Esophagus muscularis mucosa (tissue), 4 donors: ENCODE data around the gene TRIP10. TPM values are rescaled to one million over a fixed set of nuclear protein-coding genes. Genes with fewer than 3 reads are reported as not detected.

Experiments
- DNase-seq: peaks from one replicate; pipeline ENCODE4 v3.0.0-alpha.2; 2017; ENCODE audit errors: extremely low spot score
- H3K27ac ChIP-seq, 4 donors: fragments of 200-600 bp; sonication (generic); replicated peaks in 1 of 4; 1 replicate in 3 of 4; 2 replicates in 1 of 4; pipeline ENCODE4 v1.5.1; 2016 to 2019; ENCODE audit warnings: mild to moderate bottlenecking in 1 of 4
- H3K27me3 ChIP-seq, 4 donors: fragments of 200-600 bp; sonication (generic); one replicate each; pipeline versions ENCODE4 v1.5.1 to v1.6.0; 2016 to 2019
- H3K36me3 ChIP-seq, 4 donors: fragments of 200-600 bp; sonication (generic); one replicate each; pipeline ENCODE4 v1.5.1; 2016 to 2019
- H3K4me1 ChIP-seq, 4 donors: fragments of 200-600 bp; sonication (generic); one replicate each; pipeline ENCODE4 v1.5.1; 2016 to 2019
- H3K4me3 ChIP-seq, 4 donors: fragments of 200-600 bp; sonication (generic); 1 replicate in 2 of 4; 2 replicates in 2 of 4; pipeline ENCODE4 v1.5.1; 2016 to 2019; ENCODE audit warnings: mild to moderate bottlenecking in 4 of 4, moderate library complexity in 1 of 4
- H3K9me3 ChIP-seq, 4 donors: fragments of 200-600 bp; sonication (generic); 1 replicate in 3 of 4; 2 replicates in 1 of 4; pipeline ENCODE4 v1.5.1; 2016 to 2019
- EP300 ChIP-seq: sonication (generic); formaldehyde crosslinking; IDR thresholded peaks from one replicate; pipeline ENCODE4 v1.6.1; 2017; ENCODE audit warnings: antibody characterized with exemption
- POLR2A ChIP-seq: fragments of 450-650 bp; IDR thresholded peaks from one replicate; pipeline ENCODE4 v1.6.1; 2017; ENCODE audit warnings: antibody characterized with exemption, moderate library complexity, mild to moderate bottlenecking, low read depth
- POLR2AphosphoS5 ChIP-seq, 2 donors: sonication (generic); formaldehyde crosslinking; IDR thresholded peaks; one replicate each; pipeline ENCODE4 v1.6.1; 2017; ENCODE audit warnings: antibody characterized with exemption in 2 of 2
- WGBS: methylation state at CpG from one replicate; pipeline ENCODE4 v1.1.5; 2018; 5-methylcytosine and 5-hydroxymethylcytosine counted together
- intact Hi-C: fragments of 100-400 bp; cut with DNase I; formaldehyde crosslinking; loops from one replicate; pipeline ENCODE4 v1.15.1; 2023
- total RNA-seq, 4 donors: library from RNA; depleted of rRNA; stranded (reverse); fragments of >200 nt; gene quantifications; one replicate each; pipeline versions ENCODE4 v1.1.0 to v1.2.1, GENCODE V29; 2016
- TF ChIP-seq, protein P1 (sequence below), 3 experiments: fragments of 200-600 bp in 2 of 3; fragments of 450-650 bp in 1 of 3; sonication (generic) in 2 of 3; IDR thresholded peaks; one replicate each; pipeline ENCODE4 v1.5.1; 2017 to 2019; ENCODE audit warnings: antibody characterized with exemption in 3 of 3, mild to moderate bottlenecking in 2 of 3, moderate library complexity in 1 of 3

Gene TRIP10
- total RNA-seq, 4 donors from 2014 or later = 85.8 to 148 (median 118) TPM

DNA sequence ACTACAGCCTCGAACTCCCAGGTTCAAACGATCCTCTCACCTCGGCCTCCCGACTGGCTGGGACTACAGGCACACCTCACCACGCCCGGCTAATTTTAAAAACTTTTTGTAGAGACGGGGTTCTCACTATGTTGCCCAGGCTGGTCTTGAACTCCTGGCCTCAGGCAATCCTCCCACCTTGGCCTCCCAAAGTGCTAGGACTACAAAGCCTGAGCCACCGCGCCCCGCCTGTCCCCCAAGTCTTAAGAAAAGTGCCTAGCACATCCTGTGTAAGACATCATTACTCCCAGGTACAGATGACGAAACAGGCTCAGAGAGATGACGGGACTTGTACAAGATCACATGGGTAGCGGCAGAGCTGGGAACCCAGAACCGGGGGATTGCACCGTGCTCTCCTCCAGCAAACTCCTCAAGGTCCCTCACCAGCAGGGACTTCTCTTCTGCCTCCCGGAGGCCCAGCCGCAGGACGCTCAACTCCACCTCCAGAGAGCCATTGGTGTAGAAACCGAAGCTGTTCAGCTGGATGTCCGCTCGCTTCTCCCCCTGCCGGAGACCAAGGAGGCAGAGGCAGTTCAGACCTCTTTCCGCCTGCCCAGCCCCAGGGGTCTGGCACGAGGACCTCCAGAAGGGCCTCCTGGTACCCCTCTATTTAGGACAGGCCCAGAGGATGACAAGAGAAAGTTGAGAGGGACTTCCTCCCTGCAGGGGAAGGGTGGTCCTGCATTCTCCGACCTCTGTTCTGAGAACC is 3.1 kb upstream of the TRIP10 start:
- Histone ChIP-seq H3K27me3 (no peaks in the 10 kb centered on the region), H3K4me3 (peak overlapping the region; percentile 74 to 93 (median 84)), H3K36me3 (peaks cover 14 to 32% (median 26%) of the 10 kb centered on the region in 4 donors), H3K4me1 (peaks cover 29 to 57% (median 39%) of the 10 kb centered on the region in 4 donors), H3K9me3 (no peaks in the 10 kb centered on the region), H3K27ac (peak overlapping the region; percentile 95 to 99 (median 97))
- intact Hi-C loops = loop anchor here (5.0 to 10.0 kb wide), 3 partner anchors 102 to 219 kb away; no protein-coding TSS in a partner anchor
- 42% methylated on average over 14 of the region's 25 CpGs for WGBS
- TF ChIP-seq EP300 = no peak
- TF ChIP-seq, protein P1, sequence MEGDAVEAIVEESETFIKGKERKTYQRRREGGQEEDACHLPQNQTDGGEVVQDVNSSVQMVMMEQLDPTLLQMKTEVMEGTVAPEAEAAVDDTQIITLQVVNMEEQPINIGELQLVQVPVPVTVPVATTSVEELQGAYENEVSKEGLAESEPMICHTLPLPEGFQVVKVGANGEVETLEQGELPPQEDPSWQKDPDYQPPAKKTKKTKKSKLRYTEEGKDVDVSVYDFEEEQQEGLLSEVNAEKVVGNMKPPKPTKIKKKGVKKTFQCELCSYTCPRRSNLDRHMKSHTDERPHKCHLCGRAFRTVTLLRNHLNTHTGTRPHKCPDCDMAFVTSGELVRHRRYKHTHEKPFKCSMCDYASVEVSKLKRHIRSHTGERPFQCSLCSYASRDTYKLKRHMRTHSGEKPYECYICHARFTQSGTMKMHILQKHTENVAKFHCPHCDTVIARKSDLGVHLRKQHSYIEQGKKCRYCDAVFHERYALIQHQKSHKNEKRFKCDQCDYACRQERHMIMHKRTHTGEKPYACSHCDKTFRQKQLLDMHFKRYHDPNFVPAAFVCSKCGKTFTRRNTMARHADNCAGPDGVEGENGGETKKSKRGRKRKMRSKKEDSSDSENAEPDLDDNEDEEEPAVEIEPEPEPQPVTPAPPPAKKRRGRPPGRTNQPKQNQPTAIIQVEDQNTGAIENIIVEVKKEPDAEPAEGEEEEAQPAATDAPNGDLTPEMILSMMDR (IDR thresholded peaks at IDR 0.05) = peak; percentile 32 to 68 (median 61)
- no peak for TF ChIP-seq POLR2A
- TF ChIP-seq POLR2AphosphoS5 (IDR thresholded peaks at IDR 0.05) = peak; percentile 69 to 77
- DNase-seq = peak; percentile 94

- Histone ChIP-seq H3K27me3 (no peaks in the 10 kb centered on the region), H3K36me3 (peaks cover 9 to 27% (median 22%) of the 10 kb centered on the region in 4 donors), H3K4me1 (peaks cover 32 to 63% (median 44%) of the 10 kb centered on the region in 4 donors), H3K4me3 (peak overlapping the region; percentile 74 to 93 (median 84)), H3K27ac (peak overlapping the region; percentile 95 to 99 (median 97)), H3K9me3 (no peaks in the 10 kb centered on the region)
- intact Hi-C loops = loop anchor here (5.0 to 10.0 kb wide), 3 partner anchors 102 to 220 kb away; no protein-coding TSS in a partner anchor
- TF ChIP-seq, protein P1 (IDR thresholded peaks at IDR 0.05) = peak in 1 of 3 experiments; percentile 3
- TF ChIP-seq POLR2AphosphoS5 (IDR thresholded peaks at IDR 0.05) = no peak
- DNase-seq = no peak
- 6% methylated on average over 3 of the region's 16 CpGs for WGBS
Observed at GRCh38 chr19:6736917-6737283, 2.6 kb upstream of the TRIP10 start.

DNA sequence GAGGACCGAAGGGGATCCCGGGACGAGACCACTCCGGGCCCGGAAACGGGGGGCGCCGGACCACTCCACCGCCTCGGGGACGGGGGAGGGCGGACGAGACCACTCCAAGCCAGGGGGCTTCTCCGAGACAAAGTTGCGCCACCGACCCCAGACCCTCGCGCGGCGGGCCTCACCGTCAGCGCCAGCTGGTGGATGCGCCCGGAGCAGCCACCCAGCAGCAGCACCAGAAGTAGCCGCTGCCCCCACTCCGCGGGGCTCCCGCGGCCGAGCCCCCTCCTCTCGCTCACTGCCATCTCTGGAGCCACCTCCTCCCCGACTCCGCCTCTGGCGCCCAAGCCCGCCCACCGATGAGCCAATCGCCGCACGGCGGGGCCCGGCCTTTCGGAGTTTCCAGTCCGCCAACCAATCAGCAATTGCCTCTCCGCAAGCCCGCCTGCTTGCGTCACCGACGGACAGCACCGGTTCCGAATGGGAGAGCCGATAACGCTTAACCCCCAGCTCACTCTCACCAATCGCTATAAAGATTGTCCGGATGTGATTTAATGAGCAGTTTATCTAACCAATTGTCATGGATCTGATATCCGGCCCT is 2.1 kb upstream of the TRIP10 start, which contains the start of gene GPR108:
GPR108 (minus strand) TSS at position 297 of the 589 bp plus-strand sequence; CDS start at position 293, 4 bp downstream.
- TF ChIP-seq EP300 (no peak), POLR2AphosphoS5 (IDR thresholded peaks at IDR 0.05) (peak; percentile 29 to 76)
- 0% methylated on average over 22 of the region's 55 CpGs for WGBS
- peak; percentile 100 for DNase-seq
- Histone ChIP-seq H3K4me3 (peak within 1 kb of the TSS; percentile 83 to 95 (median 88)), H3K27me3 (no peaks in the 10 kb centered on the region), H3K36me3 (peaks cover 5 to 22% (median 20%) of the 10 kb centered on the region in 4 donors), H3K27ac (peak within 1 kb of the TSS; percentile 95 to 99 (median 97)), H3K4me1 (peaks cover 37 to 68% (median 49%) of the 10 kb centered on the region in 4 donors), H3K9me3 (no peaks in the 10 kb centered on the region)
- intact Hi-C loops = loop anchor here (5.0 to 10.0 kb wide), 3 partner anchors 103 to 220 kb away; no protein-coding TSS in a partner anchor

GRCh38 chr19:6737873-6738786 is 1.4 kb upstream of the TRIP10 start:
- peak; percentile 99 for DNase-seq
- WGBS = 10% methylated on average over 12 of the region's 13 CpGs
- peak overlapping the region; percentile 84 to 96 (median 90) for H3K4me3 ChIP-seq
- no peaks in the 10 kb centered on the region for H3K9me3 ChIP-seq
- TF ChIP-seq, protein P1 (IDR thresholded peaks at IDR 0.05) = peak; percentile 56 to 73 (median 66)
- no peak for TF ChIP-seq EP300
- no peak for TF ChIP-seq POLR2A
- TF ChIP-seq POLR2AphosphoS5 (IDR thresholded peaks at IDR 0.05) = peak in 1 of 2 donors; percentile 87
- H3K27ac ChIP-seq = peak overlapping the region; percentile 92 to 96 (median 95)
- intact Hi-C loops = loop anchor here (5.0 to 10.0 kb wide), 3 partner anchors 103 to 221 kb away; no protein-coding TSS in a partner anchor
- peaks cover 0 to 20% (median 18%) of the 10 kb centered on the region in 4 donors for H3K36me3 ChIP-seq
- H3K27me3 ChIP-seq = no peaks in the 10 kb centered on the region
- peaks cover 43 to 75% (median 57%) of the 10 kb centered on the region in 4 donors for H3K4me1 ChIP-seq
